SU-DHL-6 (cell line): Measurements from ENCODE around the gene SLC8A1.

ENCODE experiments used
- H2AFZ ChIP-seq: fragments of 200-600 bp; sonication (generic); 2 replicates; pipeline ENCODE4 v1.6.1; 2014; ENCODE audit warnings: low read depth, mild to moderate bottlenecking, moderate library complexity, mixed read lengths, antibody characterized with exemption, low read length; ENCODE audit not compliant: severe bottlenecking
- H3F3A ChIP-seq: fragments of 200-600 bp; shearing (Covaris generic); 2 replicates; pipeline ENCODE4 v1.6.0; 2016; ENCODE audit warnings: antibody characterized with exemption, mild to moderate bottlenecking; ENCODE audit not compliant: insufficient read depth
- H3K27ac ChIP-seq: fragments of 200-600 bp; sonication (generic); 2 replicates; pipeline ENCODE4 v1.5.1; 2016; ENCODE audit warnings: low read depth, mild to moderate bottlenecking, low read length, moderate library complexity, mixed read lengths
- H3K27me3 ChIP-seq: fragments of 200-600 bp; sonication (generic), shearing (Covaris generic); 2 replicates; pipeline ENCODE4 v1.6.0; 2014; ENCODE audit warnings: mild to moderate bottlenecking, low read length
- H3K36me3 ChIP-seq: fragments of 200-600 bp; sonication (generic); 2 replicates; pipeline ENCODE4 v1.6.1; 2014; ENCODE audit warnings: mild to moderate bottlenecking, low read length, mixed read lengths
- H3K4me2 ChIP-seq: fragments of 300-600, 200-600 bp; shearing (Covaris generic), sonication (generic); 2 replicates; pipeline ENCODE4 v1.6.0; 2014; ENCODE audit warnings: low read length, low read depth, mild to moderate bottlenecking; ENCODE audit not compliant: poor library complexity, severe bottlenecking
- H3K4me3 ChIP-seq: fragments of 200-600 bp; sonication (generic); 2 replicates; pipeline ENCODE4 v1.5.1; 2014; ENCODE audit warnings: antibody characterized with exemption, low read length, mild to moderate bottlenecking, mixed read lengths; ENCODE audit not compliant: insufficient read depth, poor library complexity, severe bottlenecking
- H3K79me2 ChIP-seq: fragments of 200-600 bp; sonication (generic); 2 replicates; pipeline ENCODE4 v1.6.1; 2014; ENCODE audit warnings: mild to moderate bottlenecking, low read length, moderate library complexity; ENCODE audit not compliant: insufficient read depth
- H3K9ac ChIP-seq: fragments of 200-600 bp; sonication (generic); 2 replicates; pipeline ENCODE4 v1.7.0; 2014; ENCODE audit warnings: mild to moderate bottlenecking, low read length
- H3K9me2 ChIP-seq: fragments of 200-600 bp; sonication (generic); replicated peaks from 2 replicates; pipeline ENCODE4 v1.6.1; 2014; ENCODE audit warnings: low read length; ENCODE audit not compliant: insufficient read depth
- H3K9me3 ChIP-seq: fragments of 200-600 bp; sonication (generic); 2 replicates; pipeline ENCODE4 v1.6.1; 2014; ENCODE audit warnings: low read length, mixed read lengths; ENCODE audit not compliant: insufficient read depth
- H4K20me1 ChIP-seq: fragments of 200-600 bp; sonication (generic); 2 replicates; pipeline ENCODE4 v1.6.1; 2014; ENCODE audit warnings: low read depth, mild to moderate bottlenecking, antibody characterized with exemption, low read length, moderate library complexity, mixed read lengths
- CTCF ChIP-seq: fragments of 200-600 bp; sonication (generic); IDR thresholded peaks from one replicate; pipeline ENCODE4 v1.5.1; 2017; ENCODE audit warnings: antibody characterized with exemption, mild to moderate bottlenecking, low read length, moderate library complexity; ENCODE audit not compliant: insufficient read depth, poor library complexity, severe bottlenecking
- EZH2phosphoT487 ChIP-seq: fragments of 200-600 bp; sonication (generic), shearing (Covaris generic); conservative IDR thresholded peaks from 2 replicates; pipeline ENCODE4 v1.6.1; 2018; ENCODE audit warnings: mild to moderate bottlenecking, antibody characterized with exemption, low read length, moderate library complexity, mixed read lengths

Gene SLC8A1

GRCh38 chr2:40189881-40190280, 262.0 kb downstream of the SLC8A1 start:
- H3K36me3 ChIP-seq: no peaks in the 10 kb centered on the region
- no peaks in the 10 kb centered on the region for H3F3A ChIP-seq
- H3K9me3 ChIP-seq: no peaks in the 10 kb centered on the region
- no peaks in the 10 kb centered on the region for H3K79me2 ChIP-seq
- H2AFZ ChIP-seq: no peak overlapping the region
- no peak overlapping the region for H3K9ac ChIP-seq
- no peaks in the 10 kb centered on the region for H4K20me1 ChIP-seq
- no peak overlapping the region for H3K4me3 ChIP-seq
- no peak overlapping the region for H3K4me2 ChIP-seq
- H3K27ac ChIP-seq: no peak overlapping the region
- TF ChIP-seq EZH2phosphoT487: no peak
- no peak for TF ChIP-seq CTCF
- H3K9me2 ChIP-seq: no peaks in the 10 kb centered on the region
- no peaks in the 10 kb centered on the region for H3K27me3 ChIP-seq

- H2AFZ ChIP-seq: no peak overlapping the region
- H3K79me2 ChIP-seq: no peaks in the 10 kb centered on the region
- H3K9me3 ChIP-seq: no peaks in the 10 kb centered on the region
- no peak overlapping the region for H3K4me3 ChIP-seq
- H3K27me3 ChIP-seq: no peaks in the 10 kb centered on the region
- no peaks in the 10 kb centered on the region for H3K9me2 ChIP-seq
- H3F3A ChIP-seq: no peaks in the 10 kb centered on the region
- H3K9ac ChIP-seq: no peak overlapping the region
- no peak for TF ChIP-seq CTCF
- TF ChIP-seq EZH2phosphoT487: no peak
- no peak overlapping the region for H3K27ac ChIP-seq
- H3K4me2 ChIP-seq: no peak overlapping the region
- H4K20me1 ChIP-seq: no peaks in the 10 kb centered on the region
- H3K36me3 ChIP-seq: no peaks in the 10 kb centered on the region
These were observed 264.8 kb downstream of the SLC8A1 start for GRCh38 chr2:40187054-40187453.

GRCh38 chr2:40184551-40184950, 267.3 kb downstream of the SLC8A1 start:
- Histone ChIP-seq H3K27me3 (no peaks in the 10 kb centered on the region), H3K36me3 (no peaks in the 10 kb centered on the region), H2AFZ (no peak overlapping the region), H3K79me2 (no peaks in the 10 kb centered on the region), H3K4me2 (no peak overlapping the region), H4K20me1 (no peaks in the 10 kb centered on the region), H3K27ac (no peak overlapping the region), H3K9me3 (no peaks in the 10 kb centered on the region), H3K9me2 (no peaks in the 10 kb centered on the region), H3K4me3 (no peak overlapping the region), H3F3A (no peaks in the 10 kb centered on the region), H3K9ac (no peak overlapping the region)
- TF ChIP-seq CTCF (no peak), EZH2phosphoT487 (no peak)
